HG03159 (cell line): ENCODE data around the gene FMNL2.

Experiments used
- ATAC-seq: cut with Tn5 transposase; IDR thresholded peaks from one replicate; pipeline ENCODE4 v1.9.1; 2021; ENCODE audit warnings: mild to moderate bottlenecking, moderate library complexity; ENCODE audit not compliant: unreplicated experiment

The FMNL2 gene

GRCh38 chr2:152569186-152569585 is 234.2 kb downstream of the FMNL2 start:
- no peak for ATAC-seq

GRCh38 chr2:152571048-152571766 is 236.2 kb downstream of the FMNL2 start:
- no peak for ATAC-seq

GRCh38 chr2:152572031-152572430 is 237.1 kb downstream of the FMNL2 start:
- no peak for ATAC-seq

GRCh38 chr2:152573168-152573567 is 238.2 kb downstream of the FMNL2 start:
- ATAC-seq: peak; percentile 91

GRCh38 chr2:152577579-152577978 is 242.6 kb downstream of the FMNL2 start:
- no peak for ATAC-seq

- ATAC-seq: no peak
Observed at GRCh38 chr2:152578573-152578972, 243.6 kb downstream of the FMNL2 start.

- ATAC-seq: no peak
Observed at GRCh38 chr2:152580714-152581113, 245.7 kb downstream of the FMNL2 start.

GRCh38 chr2:152581360-152581759 is 246.4 kb downstream of the FMNL2 start:
- no peak for ATAC-seq

- no peak for ATAC-seq
Observed at GRCh38 chr2:152582081-152582480, 247.1 kb downstream of the FMNL2 start.

- ATAC-seq: no peak
Observed at GRCh38 chr2:152583512-152584229, 248.7 kb downstream of the FMNL2 start.

GRCh38 chr2:152584301-152584700 is 249.3 kb downstream of the FMNL2 start:
- no peak for ATAC-seq

GRCh38 chr2:152585830-152586484 is 251.0 kb downstream of the FMNL2 start:
- no peak for ATAC-seq

GRCh38 chr2:152587187-152587947 is 252.4 kb downstream of the FMNL2 start:
- no peak for ATAC-seq

GRCh38 chr2:152588998-152589397 is 254.0 kb downstream of the FMNL2 start:
- ATAC-seq: no peak

- ATAC-seq: peak; percentile 98
Observed at GRCh38 chr2:152594022-152594766, 259.2 kb downstream of the FMNL2 start.

- no peak for ATAC-seq
Observed at GRCh38 chr2:152594792-152595191, 259.8 kb downstream of the FMNL2 start.

GRCh38 chr2:152598975-152599759 is 264.2 kb downstream of the FMNL2 start:
- ATAC-seq: no peak

GRCh38 chr2:152600051-152600657 is 265.2 kb downstream of the FMNL2 start:
- ATAC-seq: no peak

- no peak for ATAC-seq
Observed at GRCh38 chr2:152600697-152601096, 265.7 kb downstream of the FMNL2 start.
